GM19467 (cell line): Measurements from ENCODE around the gene SAP25.
A peak's percentile ranks its signal among the peaks of the same experiment; 100 is the strongest.

Experiments
- ATAC-seq: cut with Tn5 transposase; IDR thresholded peaks from one replicate; pipeline ENCODE4 v1.9.1; 2021; ENCODE audit warnings: mild to moderate bottlenecking, moderate library complexity; ENCODE audit not compliant: unreplicated experiment

SAP25 gene

DNA sequence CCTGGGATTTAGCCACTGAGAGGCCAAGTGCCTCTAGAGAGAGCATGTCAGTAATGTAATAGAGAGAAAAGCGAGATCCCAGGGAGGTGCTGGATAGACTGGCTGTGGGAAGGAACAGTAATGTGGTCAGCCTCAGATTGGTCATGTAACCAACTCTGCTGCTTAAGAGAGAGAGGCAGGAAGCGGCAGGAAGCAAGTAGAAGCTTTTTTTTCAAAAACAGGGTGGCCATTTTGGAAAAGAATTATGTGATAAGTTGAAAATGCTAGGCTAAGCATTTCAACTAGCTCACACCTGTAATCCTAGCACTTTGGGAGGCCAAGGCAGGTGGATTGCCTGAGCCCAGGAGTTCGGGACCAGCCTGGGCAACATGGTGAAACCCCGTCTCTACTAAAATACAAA lies 24.7 kb upstream of the SAP25 start:
- ATAC-seq = no peak

DNA sequence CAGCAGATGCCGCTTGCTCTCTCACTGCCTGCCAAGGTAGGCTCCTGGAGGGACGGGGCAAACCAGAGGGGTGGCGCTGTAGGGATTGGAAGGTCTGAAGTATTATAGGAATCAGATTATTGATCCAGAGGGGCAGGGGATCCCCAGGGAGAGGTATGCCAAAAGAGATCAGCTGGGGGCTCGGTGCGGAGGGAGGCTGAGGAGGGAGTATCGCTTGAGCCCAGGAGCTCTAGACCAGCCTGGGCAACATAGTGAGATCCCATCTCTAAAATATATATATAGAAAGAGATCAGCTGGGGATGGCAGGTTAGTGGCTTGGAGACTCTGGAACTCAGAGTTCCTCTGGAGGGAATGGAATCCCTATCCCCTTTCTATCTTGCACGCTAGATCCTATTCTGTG lies 21.5 kb upstream of the SAP25 start:
- no peak for ATAC-seq

DNA sequence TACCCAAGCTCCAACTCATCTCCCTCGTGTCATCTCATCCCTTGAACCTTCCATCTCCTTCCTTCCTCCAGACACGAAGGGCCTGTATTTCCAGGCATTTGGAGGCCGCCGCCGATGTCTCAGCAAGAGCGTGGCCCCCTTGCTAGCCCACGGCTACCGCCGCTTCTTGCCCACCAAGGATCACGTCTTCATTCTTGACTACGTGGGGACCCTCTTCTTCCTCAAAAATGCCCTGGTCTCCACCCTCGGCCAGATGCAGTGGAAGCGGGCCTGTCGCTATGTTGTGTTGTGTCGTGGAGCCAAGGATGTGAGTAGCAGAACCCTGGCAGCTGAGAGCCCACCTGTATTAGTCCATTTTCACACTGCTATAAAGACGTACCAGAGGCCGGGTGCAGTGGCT lies 17.9 kb upstream of the SAP25 start:
- no peak for ATAC-seq

DNA sequence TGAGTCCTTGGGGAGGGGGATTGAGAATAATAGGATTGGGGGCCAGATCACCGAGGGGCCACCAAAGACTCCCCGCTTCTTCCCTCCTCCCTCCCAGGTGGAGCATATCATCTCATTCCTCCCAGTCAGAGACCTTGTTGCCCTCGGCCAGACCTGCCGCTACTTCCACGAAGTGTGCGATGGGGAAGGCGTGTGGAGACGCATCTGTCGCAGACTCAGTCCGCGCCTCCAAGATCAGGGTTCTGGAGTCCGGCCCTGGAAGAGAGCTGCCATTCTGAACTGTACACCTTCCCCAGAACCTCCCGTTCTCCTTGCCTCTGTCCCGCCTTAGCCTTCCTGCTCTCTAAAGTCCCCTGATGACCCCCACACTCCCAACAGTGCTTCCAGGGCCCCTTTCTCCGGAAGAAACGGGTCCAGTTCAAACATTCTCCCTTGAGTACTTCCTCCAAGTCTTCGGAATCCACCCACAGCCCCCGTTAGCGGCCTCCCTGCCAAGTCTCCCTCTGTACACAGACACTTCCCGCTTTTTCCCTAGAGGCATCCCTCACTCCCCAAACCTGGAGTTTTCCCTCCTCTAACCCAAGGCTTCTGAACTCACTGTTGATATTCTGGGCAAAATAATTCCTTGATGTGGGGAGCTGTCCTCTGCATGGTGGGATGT lies 16.5 kb upstream of the SAP25 start:
- ATAC-seq = no peak

DNA sequence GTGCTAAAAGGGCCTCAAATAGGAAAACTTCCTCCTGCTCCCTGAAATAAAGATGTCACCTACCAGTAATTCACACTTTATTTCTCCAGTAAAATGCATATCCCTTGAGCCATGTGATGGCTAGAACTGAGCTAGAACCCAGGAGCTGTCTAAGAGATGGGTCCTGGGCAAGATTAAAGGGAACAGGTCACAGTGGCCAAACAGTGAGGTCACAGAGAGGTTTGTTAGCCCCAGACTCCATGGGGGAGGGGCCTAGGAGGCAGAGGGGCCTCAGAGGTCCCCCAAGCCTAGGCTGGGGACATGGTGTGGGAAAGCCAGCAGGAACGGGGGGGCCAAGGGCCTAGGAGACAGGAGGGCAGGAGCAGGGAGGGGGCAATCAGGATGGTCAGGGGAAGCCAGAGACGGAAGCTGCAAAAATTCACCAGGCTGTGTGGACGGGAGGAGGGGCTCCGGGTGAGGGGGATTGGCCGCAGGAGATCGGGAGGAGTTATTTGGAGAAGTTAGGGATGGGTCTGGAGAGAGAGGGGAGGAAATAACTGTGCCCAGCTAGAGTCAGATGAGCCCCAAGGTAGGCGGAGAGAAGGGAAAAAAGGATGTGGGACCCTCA lies 15.7 kb upstream of the SAP25 start:
- ATAC-seq = no peak

DNA sequence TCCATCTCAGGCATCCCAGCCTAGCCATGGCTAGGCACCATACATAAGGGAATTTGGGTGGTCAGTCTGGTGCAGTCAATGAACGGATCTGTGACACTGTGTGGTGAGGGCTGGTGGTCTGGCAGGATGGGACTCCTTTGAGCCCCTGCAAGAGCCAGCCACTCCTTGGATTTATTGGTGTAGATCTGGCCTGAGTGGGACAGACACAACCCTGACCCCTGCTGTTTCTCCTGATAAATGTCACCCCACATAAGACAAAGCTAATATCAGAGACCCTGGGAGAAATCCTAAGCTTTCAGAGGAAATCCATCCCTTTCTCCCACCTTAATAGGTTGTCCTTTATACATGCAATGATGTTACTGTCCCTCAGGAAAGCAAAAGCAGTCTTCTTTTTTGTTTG lies 14.7 kb upstream of the SAP25 start:
- ATAC-seq = no peak

DNA sequence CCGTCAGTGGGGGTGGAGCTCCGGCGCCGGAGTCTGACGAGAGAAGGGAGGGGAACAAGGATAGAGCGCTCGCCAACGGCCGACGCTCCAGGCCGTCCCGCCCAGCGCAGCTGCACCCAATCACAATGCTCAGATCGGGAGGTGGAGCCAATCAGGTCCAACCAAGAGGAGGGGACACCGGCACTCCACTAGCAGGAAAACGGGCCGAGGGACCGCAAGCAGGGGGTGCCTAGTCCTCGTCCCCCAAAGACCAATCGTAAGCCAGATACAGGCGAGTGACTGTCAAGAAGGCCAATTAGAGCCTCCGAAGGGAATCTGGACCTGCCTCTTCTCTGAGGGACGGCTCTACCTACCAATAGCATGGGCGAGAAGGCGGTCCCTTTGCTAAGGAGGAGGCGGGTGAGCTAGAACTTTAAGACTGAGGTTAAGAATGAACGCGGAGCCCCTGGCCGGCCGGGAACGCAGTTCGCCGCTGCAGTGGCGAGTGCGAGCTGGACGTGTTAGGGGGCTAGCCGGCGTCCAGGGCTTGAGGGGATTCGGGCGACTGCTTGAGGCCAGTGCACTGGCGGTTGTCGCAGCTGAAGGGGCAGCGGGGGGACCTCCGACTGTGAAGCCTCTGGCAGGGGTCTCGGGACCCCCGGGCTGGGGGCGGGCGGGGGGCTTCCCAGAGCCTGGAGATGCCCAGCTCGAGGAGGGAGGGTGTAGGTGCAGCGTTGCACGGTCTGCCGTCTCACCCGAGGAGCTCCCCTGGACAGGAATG lies 12.7 kb upstream of the SAP25 start, which contains the start of gene FBXO24:
TSS of gene FBXO24 (plus strand) at position 63 of the 760 bp plus-strand sequence. CDS start at position 361, 298 bp downstream.
- peak; percentile 85 for ATAC-seq

DNA sequence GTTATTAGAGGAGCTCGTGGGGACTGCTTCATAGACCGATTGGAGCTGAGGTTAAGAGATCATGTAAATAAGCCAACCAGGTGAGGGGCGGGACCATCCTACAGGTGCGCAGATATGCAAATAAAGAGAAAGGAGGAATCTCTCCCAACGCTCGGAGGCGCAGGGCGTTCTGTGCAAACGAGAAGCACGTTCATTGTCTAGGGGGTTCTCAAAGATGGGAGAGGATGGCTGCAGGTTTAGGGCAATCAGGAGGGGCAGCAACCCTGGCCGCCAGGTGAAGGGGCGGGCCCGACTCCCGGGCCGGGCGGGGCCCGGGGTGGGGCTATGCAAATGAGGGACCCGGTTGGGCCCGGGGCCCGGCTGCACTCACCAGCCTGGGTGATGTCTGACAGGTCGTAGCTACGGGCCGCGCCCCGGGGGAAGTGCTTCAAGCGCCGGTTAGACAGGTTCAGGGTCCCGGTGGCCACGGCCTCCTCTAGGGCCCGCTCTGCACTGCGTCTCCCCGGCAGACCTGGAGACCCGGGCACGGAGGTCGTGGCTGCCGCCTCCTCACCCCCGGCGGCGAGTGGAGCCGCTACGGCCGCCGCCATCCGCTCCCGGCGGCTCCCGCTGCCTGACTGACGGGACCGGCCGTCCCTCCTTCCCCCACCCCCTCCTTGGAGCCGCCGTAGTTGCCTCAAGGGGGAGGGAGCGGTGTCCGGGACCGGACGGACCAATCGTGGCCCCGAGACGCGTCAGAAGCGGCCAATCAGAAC lies 12.0 kb upstream of the SAP25 start, which contains the start of gene LRCH4:
TSS of gene LRCH4 (minus strand) at position 619 of the 755 bp plus-strand sequence. CDS start at position 590, 29 bp downstream.
- ATAC-seq = peak; percentile 21

DNA sequence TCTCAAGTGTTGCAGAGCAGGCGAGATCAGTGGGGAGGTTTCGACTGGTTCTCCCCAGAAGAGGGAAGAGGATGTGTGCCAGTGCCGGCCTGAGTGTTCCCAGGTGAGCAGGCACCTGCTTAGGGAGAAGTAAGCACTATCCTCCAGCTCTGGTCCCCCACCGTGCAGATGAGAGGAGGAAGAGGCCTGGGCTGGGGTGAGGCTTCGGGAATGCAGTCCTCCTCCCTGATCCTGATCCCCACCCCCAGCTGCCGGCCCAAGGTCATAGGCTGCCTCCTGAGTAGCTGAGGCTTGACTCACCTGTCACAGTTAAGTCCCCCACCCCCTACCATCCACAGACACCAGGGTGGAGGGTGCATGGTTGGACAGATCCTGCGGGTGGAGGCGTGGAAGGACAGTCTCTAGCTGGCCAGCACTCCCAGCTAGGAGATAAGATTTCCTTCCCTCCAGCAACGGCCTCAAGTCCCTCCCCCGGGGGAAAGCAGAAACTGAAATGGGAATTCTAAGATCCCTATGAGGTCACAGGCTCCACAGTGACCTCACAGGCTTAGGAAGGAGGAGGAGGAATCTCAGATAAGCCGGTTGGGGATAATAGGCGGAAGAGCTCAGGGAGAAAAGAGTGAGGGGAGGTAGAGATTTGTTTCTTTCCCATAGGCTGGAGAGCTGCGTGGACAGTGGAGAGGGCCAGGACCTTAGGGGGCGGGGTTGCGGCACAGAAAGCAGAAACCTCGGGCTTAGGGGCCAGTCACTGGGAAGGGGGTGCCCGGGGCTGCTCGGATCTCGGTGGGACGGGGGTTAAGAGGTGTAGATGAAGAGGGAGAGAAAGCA lies 11.2 kb upstream of the SAP25 start:
- no peak for ATAC-seq

DNA sequence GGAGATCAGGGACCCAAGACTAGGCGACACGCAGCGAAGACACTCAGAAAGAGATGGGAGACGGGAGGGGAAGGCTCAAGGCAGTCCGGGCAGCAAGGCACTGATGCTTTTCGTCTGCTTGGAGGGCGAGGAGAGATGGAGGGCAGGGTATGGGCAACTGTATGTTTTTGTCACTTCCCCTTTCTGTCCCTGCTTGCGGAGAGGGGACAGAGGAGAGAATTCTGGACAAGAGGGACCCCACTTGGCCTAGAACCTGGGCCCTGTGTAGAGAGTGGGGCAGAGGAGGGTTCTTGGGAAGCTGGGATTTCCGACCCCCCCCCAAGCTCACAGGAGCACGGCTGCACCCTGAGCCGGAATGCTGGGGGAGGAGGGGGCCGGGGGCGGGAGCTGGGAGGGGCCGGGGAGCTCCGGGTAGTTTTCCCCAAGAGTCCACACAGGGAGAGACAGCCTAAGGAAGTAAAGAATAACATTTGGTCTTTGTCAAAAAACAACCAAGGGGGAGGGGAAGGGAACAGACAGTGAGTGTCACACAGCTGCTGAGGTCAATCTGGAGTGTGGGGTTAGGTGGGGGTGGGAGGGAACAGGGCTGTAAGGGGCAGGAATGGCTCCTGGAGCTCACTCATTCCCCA lies 10.5 kb upstream of the SAP25 start:
- ATAC-seq = no peak

DNA sequence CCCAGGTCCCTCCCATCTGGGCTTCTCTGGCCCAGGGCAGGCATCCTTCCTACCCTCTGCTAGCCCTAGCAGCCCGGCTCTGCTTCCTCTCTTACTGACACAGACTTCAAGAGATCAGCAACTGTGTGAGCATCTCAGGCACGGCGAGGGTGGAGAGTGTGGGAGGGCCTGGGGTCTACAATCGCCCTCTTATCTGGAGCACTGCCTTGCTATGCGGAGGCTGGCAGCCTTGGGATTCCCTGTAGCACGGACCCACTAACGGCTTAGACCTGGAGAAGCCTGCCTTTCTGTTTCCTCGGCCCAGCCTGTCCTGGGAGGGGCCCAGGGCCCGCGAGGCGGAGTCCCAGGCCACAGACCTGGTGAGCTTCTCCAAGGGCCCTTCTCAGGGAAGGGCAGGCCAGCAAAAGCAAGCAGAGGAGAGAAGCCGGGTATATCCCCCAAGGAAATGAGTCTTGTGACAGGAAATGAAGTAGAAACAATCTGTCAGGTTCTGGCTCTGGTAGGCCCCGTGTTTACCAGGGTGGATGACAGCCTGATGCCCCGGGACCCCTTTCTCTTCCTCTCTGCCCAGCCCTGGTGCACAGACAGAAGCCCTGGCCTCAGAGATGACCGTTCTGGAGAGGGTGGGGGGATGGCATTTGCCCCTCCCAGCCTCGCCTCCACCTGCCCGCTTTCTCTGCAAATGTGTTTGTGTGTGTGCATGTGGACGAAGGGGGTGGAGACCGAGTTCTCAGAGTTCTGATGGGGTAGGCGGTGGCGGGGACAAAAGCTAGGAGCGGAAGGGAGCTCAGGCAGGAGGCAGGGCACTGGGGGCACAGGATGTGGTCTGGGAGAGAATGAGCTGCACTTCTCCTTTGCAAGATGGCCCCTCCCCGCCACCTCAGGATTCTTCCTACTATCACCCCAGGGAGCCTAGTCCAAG lies 9.7 kb upstream of the SAP25 start:
- ATAC-seq = no peak

DNA sequence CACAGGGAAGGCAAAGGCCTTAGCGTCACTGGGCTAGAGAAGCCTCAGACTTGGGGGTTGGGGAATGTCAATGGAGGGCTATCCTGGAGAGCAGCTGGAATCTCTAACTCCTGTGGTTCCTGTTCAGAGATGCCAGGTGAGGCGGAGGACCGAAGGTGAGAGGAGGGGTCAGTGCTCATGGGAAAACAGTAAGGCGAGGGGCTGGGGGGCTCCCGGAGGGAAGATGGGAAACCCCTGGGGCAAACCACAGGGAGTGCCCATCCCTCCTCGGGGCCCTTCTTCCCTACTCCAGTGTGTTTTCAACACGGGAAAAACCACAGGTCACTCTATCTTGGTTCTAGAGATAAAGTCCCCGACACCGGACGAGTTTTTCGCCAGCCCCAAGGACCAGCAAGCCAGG lies 8.9 kb upstream of the SAP25 start:
- no peak for ATAC-seq

DNA sequence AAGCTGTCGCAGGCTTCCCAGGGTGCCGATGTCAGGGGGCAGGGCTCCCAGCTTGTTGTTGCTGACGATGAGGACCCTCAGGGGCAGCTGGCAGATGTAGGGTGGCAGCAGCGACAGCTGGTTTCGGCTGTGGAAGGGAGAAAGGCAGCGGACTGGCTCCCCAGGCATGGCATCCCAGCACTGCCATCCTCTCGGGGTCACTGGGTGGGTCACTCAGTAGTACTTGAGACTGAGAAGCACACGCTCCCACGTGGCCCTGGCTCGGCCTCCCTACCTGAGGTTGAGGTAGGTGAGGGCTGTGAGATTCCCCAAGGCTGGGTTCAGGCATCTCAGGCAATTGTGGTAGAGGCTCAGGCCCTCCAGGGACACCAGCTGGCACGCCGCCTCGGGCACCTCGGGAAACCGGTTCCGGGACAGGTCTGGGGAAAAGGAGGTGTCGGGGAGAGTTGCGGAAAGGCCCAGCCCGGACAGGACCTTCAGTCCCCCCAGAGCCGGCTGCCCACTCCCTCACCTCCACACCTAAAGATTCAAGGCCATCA lies 8.4 kb upstream of the SAP25 start:
- no peak for ATAC-seq

DNA sequence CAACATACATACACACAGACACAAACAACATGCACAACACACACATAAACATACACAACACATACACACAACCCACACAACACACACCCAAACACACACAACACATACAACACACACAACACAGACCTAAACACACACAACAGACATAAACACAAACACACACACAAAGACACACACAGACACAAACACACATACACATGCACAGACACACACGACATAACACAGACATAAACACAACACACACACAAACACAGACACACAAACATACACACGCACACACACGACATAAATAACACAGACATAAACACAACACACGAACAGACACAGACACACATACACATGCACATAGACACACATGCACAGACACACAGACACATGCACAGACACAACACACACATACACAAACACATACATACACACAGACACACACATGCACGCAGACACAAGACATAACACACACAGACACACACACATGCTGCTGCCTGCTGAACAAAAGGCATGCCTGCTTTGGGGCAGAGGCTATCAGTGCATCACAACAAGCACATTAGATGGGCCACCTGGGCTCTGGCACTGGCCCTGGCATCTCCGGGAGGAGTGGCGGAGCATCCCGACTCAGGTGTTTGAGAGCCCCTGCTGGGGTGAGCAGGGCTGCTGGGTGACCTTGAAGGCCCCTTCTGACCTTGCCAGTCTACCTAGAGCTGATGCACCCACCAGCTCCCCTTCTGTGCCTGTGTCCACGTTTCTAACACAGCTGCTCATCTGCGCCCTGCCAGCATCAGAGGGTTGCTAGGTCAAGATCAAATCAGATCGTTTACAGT lies 7.0 kb upstream of the SAP25 start:
- ATAC-seq = no peak

DNA sequence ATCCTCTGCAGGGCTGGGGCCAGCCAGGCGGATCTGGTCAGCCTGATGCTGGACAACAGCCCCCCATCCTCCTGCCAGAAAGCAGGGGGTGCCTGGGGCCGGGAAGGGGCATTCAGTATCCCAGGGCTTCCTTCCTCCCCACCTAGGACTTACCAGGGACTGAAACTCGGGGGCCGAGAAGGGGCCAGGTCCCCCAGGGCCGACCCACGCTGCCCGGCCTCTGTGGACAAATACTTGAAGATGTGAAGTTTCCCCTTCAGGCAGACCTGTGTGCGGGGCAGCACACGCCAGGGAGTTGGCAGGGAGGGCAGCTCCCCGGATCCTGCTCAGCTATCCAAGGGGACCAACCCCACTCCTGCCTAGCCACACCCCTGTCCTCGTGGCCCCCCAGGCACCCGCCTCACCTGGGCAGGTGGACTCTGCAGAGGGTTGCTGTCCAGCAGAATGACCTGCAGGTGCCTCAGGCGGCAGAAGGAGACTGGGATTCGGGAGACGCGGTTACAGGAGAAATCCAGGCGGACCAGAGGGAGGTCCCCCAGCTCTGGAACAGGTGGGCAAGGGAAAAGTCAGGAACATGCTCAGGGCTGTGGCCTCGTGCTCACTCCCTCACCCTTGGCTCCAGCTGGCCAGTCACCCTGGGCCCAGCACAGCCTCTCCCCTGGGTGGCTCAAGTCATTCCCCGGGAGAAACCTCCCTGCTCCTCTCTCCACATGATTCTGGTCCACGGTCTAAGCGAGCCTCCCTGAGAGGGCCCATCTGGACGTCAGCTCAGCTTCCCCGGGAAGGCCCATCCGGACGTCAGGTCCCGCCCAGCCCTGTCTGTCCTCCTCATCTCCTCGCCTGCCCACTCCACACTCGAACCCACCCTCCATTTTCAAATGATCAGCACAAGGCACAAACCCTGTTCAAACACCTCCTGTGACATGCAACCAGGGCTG lies 4.8 kb upstream of the SAP25 start:
- no peak for ATAC-seq

DNA sequence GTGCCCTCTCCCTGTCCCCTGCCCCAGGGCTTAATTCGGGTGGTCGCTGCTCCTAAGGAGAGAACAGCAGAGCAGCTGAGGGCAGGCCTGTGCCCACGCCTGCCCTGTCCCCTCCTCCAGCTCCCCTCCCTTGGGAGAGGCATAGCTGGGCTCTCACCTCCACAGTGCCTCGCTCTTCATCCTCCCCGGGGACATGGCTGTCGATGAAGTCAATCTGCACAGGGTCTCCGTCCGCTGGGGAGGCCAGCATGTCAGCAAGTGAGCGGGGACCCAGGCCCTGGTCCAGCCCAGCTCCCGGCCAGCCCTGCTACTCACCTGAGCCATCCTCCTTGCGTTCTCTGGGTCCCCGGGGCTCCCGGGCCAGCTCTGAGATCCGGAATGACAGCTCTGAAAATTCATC lies 3.8 kb upstream of the SAP25 start:
- ATAC-seq = no peak

DNA sequence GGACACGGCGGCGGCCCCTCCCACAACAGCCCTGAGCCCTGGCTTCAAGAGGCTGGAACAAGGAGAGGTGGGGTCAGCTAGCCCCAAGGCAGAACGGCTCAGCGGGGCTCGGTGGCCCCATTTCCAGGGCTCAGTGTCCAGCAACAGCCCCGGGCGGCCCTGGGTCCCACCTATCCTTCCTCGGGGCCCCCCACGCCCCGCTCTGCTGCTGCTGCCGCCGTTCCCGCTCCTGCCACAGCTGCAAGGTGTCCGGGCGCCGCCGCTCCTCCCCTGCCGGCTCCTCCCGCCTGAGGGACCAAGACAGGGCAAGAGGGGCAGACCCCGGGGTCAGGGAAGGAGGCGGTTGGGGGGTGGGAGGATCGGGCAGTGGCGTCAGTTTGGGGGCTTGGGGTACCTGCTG lies 3.4 kb upstream of the SAP25 start:
- no peak for ATAC-seq
